HCT116 (cell line): Measurements from ENCODE around the gene ARFRP1. TPM values are rescaled to one million over a fixed set of nuclear protein-coding genes. Genes with fewer than 3 reads are reported as not detected.

Experiments used
- ATAC-seq: fragments of 200-7000 bp; cut with Tn5 transposase; 2 replicates; pipeline ENCODE4 v1.9.1; 2020; ENCODE audit warnings: mild to moderate bottlenecking, moderate library complexity
- BruUV-seq: library from RNA; stranded (reverse); fragments of 400-500 nt; replicated peaks from 2 replicates; lab custom pipeline; 2021; lab: Mats Ljungman, UMichigan
- CTCF ChIA-PET: fragments of 300-600 bp; sonication (Branson Sonifier 250); formaldehyde crosslinking; loops from one replicate; lab custom pipeline; 2021; ENCODE audit warnings: antibody characterized with exemption; lab: Charles Lee
- POLR2A ChIA-PET: fragments of 300-600, 350-600 bp; sonication (Branson Sonifier 250); formaldehyde crosslinking; loops from one replicate; lab custom pipeline; 2021; ENCODE audit warnings: antibody characterized with exemption; lab: Charles Lee
- RAD21 ChIA-PET, 2 experiments: fragments of 300-600 bp; sonication (Branson Sonifier 250); formaldehyde crosslinking; loops; one replicate each; lab custom pipeline; 2023; ENCODE audit warnings: low total read pairs in 2 of 2; ENCODE audit not compliant: uncharacterized antibody in 2 of 2, unreplicated experiment in 2 of 2, low non-redundant PET in 1 of 2; lab: Charles Lee
- DNase-seq: peaks from one replicate; pipeline ENCODE4 v3.0.0-alpha.2; 2010; ENCODE audit warnings: low read depth, low spot score
- H2AFZ ChIP-seq: fragments of 200-600 bp; shearing (Covaris generic), sonication (generic); 2 replicates; pipeline ENCODE4 v1.6.1; 2017; ENCODE audit warnings: low read depth, mixed run types, mixed read lengths, antibody characterized with exemption, low read length; ENCODE audit not compliant: poor library complexity, severe bottlenecking
- H3K27ac ChIP-seq: 2 replicates; pipeline ENCODE4 v1.5.1; 2012; ENCODE audit warnings: low read depth, low read length
- H3K27me3 ChIP-seq: fragments of 200-600 bp; sonication (generic); 2 replicates; pipeline ENCODE4 v1.6.1; 2016; ENCODE audit warnings: mixed run types, low read length, mixed read lengths; ENCODE audit not compliant: insufficient read depth
- H3K36me3 ChIP-seq, 2 experiments: fragments of 200-500 bp in 1 of 2; fragments of 200-600 bp in 1 of 2; sonication (Bioruptor generic) in 1 of 2; sonication (generic) in 1 of 2; 2 replicates each; pipeline versions ENCODE4 v1.5.1 to v1.6.1; 2014 to 2016; ENCODE audit warnings: low read length in 2 of 2, inconsistent platforms in 1 of 2, mixed read lengths in 1 of 2, mixed run types in 1 of 2; ENCODE audit not compliant: insufficient read depth in 2 of 2, control insufficient read depth in 1 of 2
- H3K4me1 ChIP-seq, 2 experiments: fragments of 200-600 bp in 1 of 2; sonication (generic) in 1 of 2; 2 replicates each; pipeline versions ENCODE4 v1.5.1 to v1.6.1; 2012 to 2017; ENCODE audit warnings: low read length in 2 of 2, inconsistent platforms in 1 of 2, mild to moderate bottlenecking in 1 of 2, mixed read lengths in 1 of 2, mixed run types in 1 of 2, moderate library complexity in 1 of 2; ENCODE audit not compliant: insufficient read depth in 2 of 2, control insufficient read depth in 1 of 2
- H3K4me2 ChIP-seq: fragments of 200-600 bp; sonication (generic); 2 replicates; pipeline ENCODE4 v1.6.1; 2017; ENCODE audit warnings: mixed run types, low read length, mixed read lengths
- H3K4me3 ChIP-seq, 2 experiments: fragments of 200-600 bp in 1 of 2; sonication (generic) in 1 of 2; replicated peaks in 1 of 2; 2 replicates each; pipeline ENCODE4 v1.5.1; 2011 to 2016; ENCODE audit warnings: low read length in 2 of 2, control low read depth in 1 of 2, low read depth in 1 of 2, mild to moderate bottlenecking in 1 of 2, mixed read lengths in 1 of 2, mixed run types in 1 of 2
- H3K79me2 ChIP-seq: fragments of 200-600 bp; sonication (generic); 2 replicates; pipeline ENCODE4 v1.6.1; 2017; ENCODE audit warnings: mild to moderate bottlenecking, mixed run types, low read length, moderate library complexity, mixed read lengths; ENCODE audit not compliant: insufficient read depth
- H3K9ac ChIP-seq: fragments of 200-600 bp; sonication (generic); 2 replicates; pipeline ENCODE4 v1.6.1; 2016; ENCODE audit warnings: low read length, mixed read lengths
- H3K9me2 ChIP-seq: fragments of 200-600 bp; sonication (generic), shearing (Covaris generic); 2 replicates; pipeline ENCODE4 v1.6.1; 2017; ENCODE audit warnings: mixed run types, mild to moderate bottlenecking, moderate library complexity; ENCODE audit not compliant: insufficient read depth
- H3K9me3 ChIP-seq, 2 experiments: fragments of 200-500 bp in 1 of 2; fragments of 200-600 bp in 1 of 2; sonication (Bioruptor generic) in 1 of 2; sonication (generic) in 1 of 2; 2 replicates each; pipeline ENCODE4 v1.6.1; 2014 to 2017; ENCODE audit warnings: low read length in 2 of 2, mixed read lengths in 2 of 2, inconsistent platforms in 1 of 2, low read depth in 1 of 2, mild to moderate bottlenecking in 1 of 2, mixed run types in 1 of 2, moderate library complexity in 1 of 2; ENCODE audit not compliant: control insufficient read depth in 1 of 2, insufficient read depth in 1 of 2
- H4K20me1 ChIP-seq: fragments of 200-600 bp; sonication (generic), shearing (Covaris generic); 2 replicates; pipeline ENCODE4 v1.6.1; 2017; ENCODE audit warnings: mixed run types, mild to moderate bottlenecking, moderate library complexity; ENCODE audit not compliant: insufficient read depth
- ELF1 ChIP-seq: IDR thresholded peaks from 2 replicates; pipeline ENCODE4 v1.6.1; 2012; ENCODE audit warnings: low read depth, borderline replicate concordance
- EZH2phosphoT487 ChIP-seq: fragments of 200-600 bp; IDR thresholded peaks from 2 replicates; pipeline ENCODE4 v1.6.1; 2018; ENCODE audit warnings: antibody characterized with exemption, borderline replicate concordance
- FOSL1 ChIP-seq: IDR thresholded peaks from 2 replicates; pipeline ENCODE4 v1.6.1; 2012; ENCODE audit warnings: low read depth
- JUND ChIP-seq: IDR thresholded peaks from 2 replicates; pipeline ENCODE4 v1.6.1; 2012
- POLR2A ChIP-seq: IDR thresholded peaks from 2 replicates; pipeline ENCODE4 v1.7.0; 2011; ENCODE audit warnings: borderline replicate concordance; ENCODE audit not compliant: insufficient read depth, insufficient read length; ENCODE audit errors: extremely low read depth
- RAD21 ChIP-seq: IDR thresholded peaks from 2 replicates; pipeline ENCODE4 v1.6.1; 2012; ENCODE audit warnings: low read depth, mild to moderate bottlenecking
- SIN3A ChIP-seq: IDR thresholded peaks from 2 replicates; pipeline ENCODE4 v1.6.1; 2012; ENCODE audit warnings: low read depth
- SRF ChIP-seq: IDR thresholded peaks from 2 replicates; pipeline ENCODE4 v1.6.1; 2012; ENCODE audit warnings: low read depth
- TCF7L2 ChIP-seq: IDR thresholded peaks from 2 replicates; pipeline ENCODE4 v1.7.0; 2011; ENCODE audit warnings: borderline replicate concordance, inconsistent platforms; ENCODE audit not compliant: insufficient read depth, insufficient read length; ENCODE audit errors: extremely low read depth
- ZNF274 ChIP-seq: fragments of 200-500 bp; sonication (Bioruptor generic); IDR thresholded peaks from 2 replicates; pipeline ENCODE4 v1.6.1; 2014; ENCODE audit warnings: mild to moderate bottlenecking, low read depth, low read length, inconsistent platforms
- intact Hi-C: fragments of 100-400 bp; cut with micrococcal nuclease; formaldehyde crosslinking; loops from 2 replicates; pipeline ENCODE4 v1.10.0; 2022
- total RNA-seq: library from RNA; stranded (reverse); gene quantifications from one replicate; pipeline ENCODE4 v1.2.1, GENCODE V29; 2021; ENCODE audit not compliant: unreplicated experiment
- TF ChIP-seq, protein P1 (sequence below): IDR thresholded peaks from 2 replicates; pipeline ENCODE4 v1.6.1; 2012; ENCODE audit warnings: low read depth
- TF ChIP-seq, protein P2 (sequence below): IDR thresholded peaks from 2 replicates; pipeline ENCODE4 v1.6.1; 2011; ENCODE audit warnings: mild to moderate bottlenecking, low read length, moderate library complexity; ENCODE audit not compliant: insufficient replicate concordance; ENCODE audit errors: extremely low read depth
- TF ChIP-seq, protein P3 (sequence below): IDR thresholded peaks from 2 replicates; pipeline ENCODE4 v1.6.1; 2012

ARFRP1 gene
- total RNA-seq, 1 experiment from 2014 or later: 53.7 TPM

DNA sequence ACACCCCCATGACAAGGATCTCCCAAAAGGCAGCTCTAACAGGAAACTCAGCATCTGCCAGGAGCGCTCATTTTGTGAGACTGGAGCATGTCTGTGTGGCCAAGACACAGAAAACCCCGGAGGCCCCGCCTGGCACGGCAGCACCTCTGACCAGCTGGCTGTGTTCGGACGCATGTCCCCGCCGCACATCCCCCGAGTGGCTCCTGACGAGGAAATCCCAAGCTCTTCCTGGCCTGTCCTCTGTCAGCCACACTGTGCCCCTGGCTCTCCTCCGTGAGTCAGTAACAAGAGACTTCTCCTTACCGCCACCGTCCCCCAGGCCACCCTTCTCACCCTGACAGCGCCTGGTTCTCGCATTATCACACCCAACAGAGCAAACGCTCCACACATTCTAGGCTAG, 46.2 kb upstream of the ARFRP1 start:
- Histone ChIP-seq H3K4me2 (no peak overlapping the region), H3K27me3 (no peaks in the 10 kb centered on the region), H3K4me3 (no peak overlapping the region), H3K4me1 (no peaks in the 10 kb centered on the region), H3K36me3 (no peaks in the 10 kb centered on the region), H3K9me2 (no peaks in the 10 kb centered on the region), H2AFZ (no peak overlapping the region), H4K20me1 (no peaks in the 10 kb centered on the region), H3K9me3 (no peaks in the 10 kb centered on the region), H3K79me2 (no peaks in the 10 kb centered on the region), H3K9ac (no peak overlapping the region), H3K27ac (no peak overlapping the region)
- TF ChIP-seq, protein P1, sequence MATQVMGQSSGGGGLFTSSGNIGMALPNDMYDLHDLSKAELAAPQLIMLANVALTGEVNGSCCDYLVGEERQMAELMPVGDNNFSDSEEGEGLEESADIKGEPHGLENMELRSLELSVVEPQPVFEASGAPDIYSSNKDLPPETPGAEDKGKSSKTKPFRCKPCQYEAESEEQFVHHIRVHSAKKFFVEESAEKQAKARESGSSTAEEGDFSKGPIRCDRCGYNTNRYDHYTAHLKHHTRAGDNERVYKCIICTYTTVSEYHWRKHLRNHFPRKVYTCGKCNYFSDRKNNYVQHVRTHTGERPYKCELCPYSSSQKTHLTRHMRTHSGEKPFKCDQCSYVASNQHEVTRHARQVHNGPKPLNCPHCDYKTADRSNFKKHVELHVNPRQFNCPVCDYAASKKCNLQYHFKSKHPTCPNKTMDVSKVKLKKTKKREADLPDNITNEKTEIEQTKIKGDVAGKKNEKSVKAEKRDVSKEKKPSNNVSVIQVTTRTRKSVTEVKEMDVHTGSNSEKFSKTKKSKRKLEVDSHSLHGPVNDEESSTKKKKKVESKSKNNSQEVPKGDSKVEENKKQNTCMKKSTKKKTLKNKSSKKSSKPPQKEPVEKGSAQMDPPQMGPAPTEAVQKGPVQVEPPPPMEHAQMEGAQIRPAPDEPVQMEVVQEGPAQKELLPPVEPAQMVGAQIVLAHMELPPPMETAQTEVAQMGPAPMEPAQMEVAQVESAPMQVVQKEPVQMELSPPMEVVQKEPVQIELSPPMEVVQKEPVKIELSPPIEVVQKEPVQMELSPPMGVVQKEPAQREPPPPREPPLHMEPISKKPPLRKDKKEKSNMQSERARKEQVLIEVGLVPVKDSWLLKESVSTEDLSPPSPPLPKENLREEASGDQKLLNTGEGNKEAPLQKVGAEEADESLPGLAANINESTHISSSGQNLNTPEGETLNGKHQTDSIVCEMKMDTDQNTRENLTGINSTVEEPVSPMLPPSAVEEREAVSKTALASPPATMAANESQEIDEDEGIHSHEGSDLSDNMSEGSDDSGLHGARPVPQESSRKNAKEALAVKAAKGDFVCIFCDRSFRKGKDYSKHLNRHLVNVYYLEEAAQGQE: no peak
- TF ChIP-seq TCF7L2 (no peak), POLR2A (no peak), ELF1 (no peak), EZH2phosphoT487 (no peak), FOSL1 (no peak), JUND (no peak), RAD21 (no peak), SIN3A (no peak), SRF (no peak), ZNF274 (no peak)
- TF ChIP-seq, protein P2, sequence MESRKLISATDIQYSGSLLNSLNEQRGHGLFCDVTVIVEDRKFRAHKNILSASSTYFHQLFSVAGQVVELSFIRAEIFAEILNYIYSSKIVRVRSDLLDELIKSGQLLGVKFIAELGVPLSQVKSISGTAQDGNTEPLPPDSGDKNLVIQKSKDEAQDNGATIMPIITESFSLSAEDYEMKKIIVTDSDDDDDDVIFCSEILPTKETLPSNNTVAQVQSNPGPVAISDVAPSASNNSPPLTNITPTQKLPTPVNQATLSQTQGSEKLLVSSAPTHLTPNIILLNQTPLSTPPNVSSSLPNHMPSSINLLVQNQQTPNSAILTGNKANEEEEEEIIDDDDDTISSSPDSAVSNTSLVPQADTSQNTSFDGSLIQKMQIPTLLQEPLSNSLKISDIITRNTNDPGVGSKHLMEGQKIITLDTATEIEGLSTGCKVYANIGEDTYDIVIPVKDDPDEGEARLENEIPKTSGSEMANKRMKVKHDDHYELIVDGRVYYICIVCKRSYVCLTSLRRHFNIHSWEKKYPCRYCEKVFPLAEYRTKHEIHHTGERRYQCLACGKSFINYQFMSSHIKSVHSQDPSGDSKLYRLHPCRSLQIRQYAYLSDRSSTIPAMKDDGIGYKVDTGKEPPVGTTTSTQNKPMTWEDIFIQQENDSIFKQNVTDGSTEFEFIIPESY: no peak
- TF ChIP-seq, protein P3, sequence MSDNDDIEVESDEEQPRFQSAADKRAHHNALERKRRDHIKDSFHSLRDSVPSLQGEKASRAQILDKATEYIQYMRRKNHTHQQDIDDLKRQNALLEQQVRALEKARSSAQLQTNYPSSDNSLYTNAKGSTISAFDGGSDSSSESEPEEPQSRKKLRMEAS: no peak
- ChIA-PET POLR2A (no interaction called here), RAD21 (no interaction called here), CTCF (no interaction called here)
- BruUV-seq: no TSS peak
- DNase-seq (no peak), ATAC-seq (no peak)
- intact Hi-C loops: no loop called here
